Activated naive CD4-positive, alpha-beta T cell treated with anti-CD3 and anti-CD28 coated beads, Interleukin-2, amount 50 U/mL, for 72 hours (primary cell): ENCODE results near the gene LDHB. TPM values are rescaled to one million over a fixed set of nuclear protein-coding genes. Genes with fewer than 3 reads are reported as not detected.

Source experiments
- ATAC-seq, 2 donors: fragments of 150-1000 bp; cut with Tn5 transposase; 2 replicates each; pipeline ENCODE4 v1.10.0; 2021; ENCODE audit warnings: mild to moderate bottlenecking in 2 of 2, moderate library complexity in 2 of 2
- DNase-seq, 2 donors: peaks; one replicate each; pipeline ENCODE4 v3.0.0; 2021 to 2022; ENCODE audit warnings: low spot score in 2 of 2
- H3K27ac Mint-ChIP-seq, 2 donors: one replicate each; pipeline ENCODE4 v1.8.0; 2022; ENCODE audit warnings: mild to moderate bottlenecking in 2 of 2, mixed read lengths in 2 of 2
- H3K36me3 Mint-ChIP-seq, 2 donors: one replicate each; pipeline ENCODE4 v1.8.0; 2022; ENCODE audit warnings: mixed read lengths in 2 of 2
- H3K9me3 Mint-ChIP-seq, 2 donors: one replicate each; pipeline ENCODE4 v1.8.0; 2022; ENCODE audit warnings: mixed read lengths in 2 of 2
- total RNA-seq, 2 donors: library from RNA; stranded (reverse); gene quantifications; one replicate each; pipeline ENCODE4 v1.2.3, GENCODE V29; 2022

LDHB gene
- total RNA-seq, 2 donors from 2014 or later = 1,506 to 1,689 TPM

DNA sequence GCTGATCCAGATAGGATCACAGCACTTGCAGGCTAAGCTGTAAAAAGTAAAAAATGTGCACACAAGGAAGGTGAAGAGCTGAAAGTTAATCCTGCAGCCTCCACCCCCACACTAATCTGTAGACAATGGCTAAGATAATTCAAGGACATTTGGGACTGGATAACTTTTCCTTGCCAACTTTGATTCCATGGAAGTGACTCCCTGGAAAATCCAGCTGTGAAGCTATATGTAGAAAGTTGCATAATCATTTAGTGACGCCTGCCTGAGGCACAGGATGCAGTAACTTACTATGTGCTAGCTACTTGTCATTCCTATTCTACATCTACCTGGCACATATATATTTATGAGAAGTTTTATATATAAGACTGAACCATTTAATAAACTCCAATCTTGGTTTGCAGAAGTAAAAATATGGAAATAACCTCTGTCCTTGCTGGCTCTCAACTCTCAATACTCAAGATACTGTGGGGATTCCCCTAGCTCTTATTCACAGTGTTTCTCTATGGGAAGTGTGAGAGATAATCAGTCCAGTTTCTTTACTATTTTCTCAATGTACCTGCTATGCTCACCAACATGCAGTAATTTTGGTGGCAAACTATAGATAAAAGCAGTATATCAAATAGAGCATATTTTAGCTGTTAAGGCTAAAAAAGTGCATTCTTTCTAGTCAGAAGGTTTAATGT is 14.8 kb downstream of the LDHB start:
- Mint-ChIP-seq H3K9me3 (no peaks in the 10 kb centered on the region), H3K27ac (peak overlapping the region in 1 of 2 donors; percentile 65), H3K36me3 (peaks cover 45 to 76% of the 10 kb centered on the region in 2 donors)
- DNase-seq = no peak
- peak; percentile 76 to 88 for ATAC-seq

GRCh38 chr12:21638054-21638891 is 19.4 kb downstream of the LDHB start:
- H3K9me3 Mint-ChIP-seq = no peaks in the 10 kb centered on the region
- DNase-seq = no peak
- H3K36me3 Mint-ChIP-seq = peaks cover 37 to 71% of the 10 kb centered on the region in 2 donors
- ATAC-seq = no peak
- peak overlapping the region in 1 of 2 donors; percentile 69 for H3K27ac Mint-ChIP-seq

- no peaks in the 10 kb centered on the region for H3K9me3 Mint-ChIP-seq
- H3K27ac Mint-ChIP-seq = no peak overlapping the region
- ATAC-seq (no peak), DNase-seq (no peak)
- peaks cover 18 to 49% of the 10 kb centered on the region in 2 donors for H3K36me3 Mint-ChIP-seq
Observed at GRCh38 chr12:21634245-21634644, 23.4 kb downstream of the LDHB start.

DNA sequence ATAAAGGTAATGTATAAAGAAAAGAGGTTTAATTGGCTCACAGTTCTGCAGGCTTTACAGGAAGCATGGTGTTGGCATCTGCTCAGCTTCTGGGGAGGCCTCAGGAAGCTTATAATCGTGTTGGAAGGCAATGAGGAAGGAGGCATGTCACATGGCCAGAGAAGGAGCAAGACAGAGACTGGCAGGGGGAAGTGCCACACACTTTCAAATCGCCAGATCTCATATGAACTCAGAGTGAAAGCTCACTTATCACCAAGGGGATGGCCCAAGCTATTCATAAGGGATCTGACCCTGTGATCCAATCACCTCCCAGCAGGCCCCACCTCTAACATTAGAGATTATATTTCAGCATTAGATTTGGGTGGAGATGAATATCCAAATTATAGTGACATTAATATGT is 26.3 kb downstream of the LDHB start:
- no peak for DNase-seq
- no peak overlapping the region for H3K27ac Mint-ChIP-seq
- H3K36me3 Mint-ChIP-seq = peaks cover 20 to 41% of the 10 kb centered on the region in 2 donors
- no peak for ATAC-seq
- H3K9me3 Mint-ChIP-seq = peaks cover under 1 to 3% of the 10 kb centered on the region in 2 donors

DNA sequence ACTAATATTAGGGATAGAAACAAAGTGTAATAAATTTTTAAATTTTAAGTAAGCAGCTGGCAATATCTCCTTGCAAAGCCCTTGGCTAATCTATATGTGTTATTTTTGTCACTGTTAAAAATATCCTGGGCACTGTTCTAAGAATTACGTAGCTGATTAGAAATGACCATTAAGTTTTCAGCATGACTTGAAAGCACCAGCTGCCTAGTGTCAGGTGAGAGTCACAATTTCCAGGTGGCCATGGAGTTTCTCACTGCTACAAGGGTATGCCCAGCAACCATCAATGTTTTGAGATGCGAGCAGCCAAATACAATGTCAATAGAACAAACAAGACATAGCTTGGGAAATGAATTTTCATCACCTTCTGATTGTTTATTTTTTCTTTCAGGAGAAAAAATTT is 29.7 kb downstream of the LDHB start:
- Mint-ChIP-seq H3K9me3 (peaks cover 12 to 13% of the 10 kb centered on the region in 2 donors), H3K27ac (no peak overlapping the region)

GRCh38 chr12:21618566-21618965 is 39.1 kb downstream of the LDHB start:
- peaks cover 7% of the 10 kb centered on the region in 2 donors for H3K9me3 Mint-ChIP-seq
- ATAC-seq (peak; percentile 46 to 57), DNase-seq (no peak)
- peaks cover 4 to 21% of the 10 kb centered on the region in 2 donors for H3K36me3 Mint-ChIP-seq
- H3K27ac Mint-ChIP-seq = peak overlapping the region; percentile 1 to 75

More for the DNA sequence above, 29.7 kb downstream of the LDHB start:
- H3K36me3 Mint-ChIP-seq = peaks cover 43% of the 10 kb centered on the region in 2 donors
- DNase-seq (no peak), ATAC-seq (no peak)

DNA sequence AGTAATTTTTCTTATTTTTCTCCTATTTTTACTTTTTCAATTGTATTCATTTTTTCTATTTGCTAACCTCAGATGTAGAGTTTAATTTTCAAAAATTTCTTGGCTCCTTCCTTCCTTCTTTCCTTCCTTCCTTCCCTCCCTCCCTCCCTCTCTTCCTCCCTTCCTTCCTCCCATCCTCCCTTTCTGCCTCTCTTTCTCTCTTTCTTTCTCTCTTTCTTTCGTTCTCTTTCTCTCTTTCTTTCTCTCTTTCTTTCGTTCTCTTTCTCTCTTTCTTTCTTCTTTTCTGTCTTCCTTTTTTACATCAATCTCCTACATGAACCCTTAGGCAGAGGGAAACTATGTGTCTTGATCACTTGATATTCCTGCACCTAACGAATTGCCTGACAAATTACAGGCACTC is 40.6 kb downstream of the LDHB start:
- Mint-ChIP-seq H3K9me3 (peaks cover 7% of the 10 kb centered on the region in 2 donors), H3K36me3 (peaks cover 4 to 12% of the 10 kb centered on the region in 2 donors), H3K27ac (peak overlapping the region; percentile 75 to 78)
- ATAC-seq (no peak), DNase-seq (no peak)

DNA sequence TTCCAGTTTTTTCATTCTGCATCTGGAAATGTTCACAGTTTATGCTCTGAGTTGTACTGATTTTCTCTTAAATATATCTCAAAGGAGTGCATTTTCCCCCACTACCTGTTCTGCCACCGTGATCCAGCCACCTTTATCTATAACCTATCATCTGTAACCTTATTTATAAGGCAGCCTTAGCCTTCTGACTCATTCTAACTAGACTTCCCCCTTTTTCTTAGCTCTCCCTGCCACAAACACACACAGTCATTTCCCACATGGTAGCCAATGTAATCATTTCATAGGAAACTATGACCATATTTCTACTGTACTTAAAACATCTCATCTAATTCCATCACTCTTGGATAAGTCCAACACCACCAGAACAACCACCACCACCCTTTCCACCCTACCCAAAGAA is 42.2 kb downstream of the LDHB start:
- no peak for DNase-seq
- Mint-ChIP-seq H3K27ac (peak overlapping the region; percentile 16 to 75), H3K36me3 (peaks cover 4 to 12% of the 10 kb centered on the region in 2 donors), H3K9me3 (peaks cover 7% of the 10 kb centered on the region in 2 donors)
- peak; percentile 93 to 95 for ATAC-seq

DNA sequence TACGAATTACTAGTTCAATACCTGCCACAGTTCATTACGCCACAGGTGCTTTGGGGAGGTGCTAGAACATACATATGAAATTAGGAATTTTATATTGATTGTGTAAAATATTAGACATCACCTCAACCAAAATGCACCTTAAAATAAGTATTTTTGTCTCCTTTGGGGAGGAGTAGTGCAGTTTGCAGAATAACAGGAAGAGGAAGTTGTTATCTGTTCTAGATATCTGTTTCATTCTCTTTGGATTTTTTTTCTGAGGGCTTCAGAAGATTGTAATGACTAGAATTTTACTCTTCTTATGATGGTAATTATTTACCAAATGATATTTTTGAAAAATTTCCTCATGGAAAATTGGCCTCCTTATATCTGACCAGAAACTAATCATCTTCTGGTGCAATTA is 43.1 kb downstream of the LDHB start:
- DNase-seq = no peak
- peaks cover 7% of the 10 kb centered on the region in 2 donors for H3K9me3 Mint-ChIP-seq
- peak overlapping the region; percentile 32 to 75 for H3K27ac Mint-ChIP-seq
- H3K36me3 Mint-ChIP-seq = peaks cover 4 to 12% of the 10 kb centered on the region in 2 donors
- ATAC-seq = no peak

- H3K27ac Mint-ChIP-seq = peak overlapping the region in 1 of 2 donors; percentile 75
- H3K36me3 Mint-ChIP-seq = peaks cover 4 to 12% of the 10 kb centered on the region in 2 donors
- DNase-seq = no peak
- no peak for ATAC-seq
- H3K9me3 Mint-ChIP-seq = peaks cover 7% of the 10 kb centered on the region in 2 donors
Observed at GRCh38 chr12:21613931-21614330, 43.7 kb downstream of the LDHB start.

- ATAC-seq = peak in 1 of 2 donors; percentile 41
- H3K27ac Mint-ChIP-seq = no peak overlapping the region
- DNase-seq = no peak
- H3K36me3 Mint-ChIP-seq = no peaks in the 10 kb centered on the region
- no peaks in the 10 kb centered on the region for H3K9me3 Mint-ChIP-seq
Observed at GRCh38 chr12:21608196-21608595, 49.4 kb downstream of the LDHB start.

DNA sequence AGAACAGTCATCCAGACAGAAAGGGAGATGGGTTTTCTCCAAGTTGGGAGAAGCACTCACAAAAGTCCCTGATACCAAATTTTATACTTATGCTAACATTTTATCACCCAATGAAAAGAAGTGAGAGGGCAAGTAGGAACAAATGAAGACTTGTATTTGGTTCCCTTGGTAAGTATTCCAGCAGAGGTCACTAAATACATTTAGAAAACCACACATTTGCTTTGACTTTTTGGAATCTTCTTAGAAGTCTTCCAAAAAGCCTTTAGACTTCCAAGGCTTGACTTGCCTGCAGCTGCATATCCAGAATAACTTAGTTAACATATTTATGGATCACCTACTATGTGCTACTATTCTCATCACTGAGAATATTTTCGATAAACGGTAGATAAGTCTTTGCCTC is 49.9 kb downstream of the LDHB start:
- Mint-ChIP-seq H3K27ac (no peak overlapping the region), H3K36me3 (no peaks in the 10 kb centered on the region), H3K9me3 (no peaks in the 10 kb centered on the region)
- ATAC-seq = no peak
- DNase-seq = no peak

- Mint-ChIP-seq H3K9me3 (no peaks in the 10 kb centered on the region), H3K27ac (no peak overlapping the region), H3K36me3 (no peaks in the 10 kb centered on the region)
- no peak for ATAC-seq
- no peak for DNase-seq
Observed at GRCh38 chr12:21606175-21606574, 51.5 kb downstream of the LDHB start.

- Mint-ChIP-seq H3K36me3 (no peaks in the 10 kb centered on the region), H3K9me3 (no peaks in the 10 kb centered on the region), H3K27ac (no peak within 1 kb of the TSS)
- no peak for ATAC-seq
- DNase-seq = no peak
Observed at GRCh38 chr12:21604245-21605101, 53.2 kb downstream of the LDHB start, which contains the start of gene GYS2. GYS2 (minus strand) TSS chr12:21604847; CDS start chr12:21604592, 255 bp downstream.

- ATAC-seq (no peak), DNase-seq (no peak)
- Mint-ChIP-seq H3K36me3 (no peaks in the 10 kb centered on the region), H3K27ac (no peak overlapping the region), H3K9me3 (no peaks in the 10 kb centered on the region)
Observed at GRCh38 chr12:21602774-21603173, 54.9 kb downstream of the LDHB start.

GRCh38 chr12:21600196-21600595 is 57.4 kb downstream of the LDHB start:
- H3K27ac Mint-ChIP-seq = no peak overlapping the region

More at GRCh38 chr12:21600196-21600595, 57.4 kb downstream of the LDHB start:
- ATAC-seq = no peak
- peaks cover 0 to 4% of the 10 kb centered on the region in 2 donors for H3K36me3 Mint-ChIP-seq
- no peak for DNase-seq
- H3K9me3 Mint-ChIP-seq = peaks cover 0 to 7% of the 10 kb centered on the region in 2 donors
